ENCODE measurements around the gene MSN. TPM values are rescaled to one million over a fixed set of nuclear protein-coding genes. Genes with fewer than 3 reads are reported as not detected.

Gene MSN
- total and polyA plus RNA-seq, 2 experiments from 2014 or later, result 73.0 to 73.5 TPM

GRCh38 chrX:65723706-65724105 lies 56.3 kb downstream of the MSN start:
- H3K27me3 ChIP-seq, result no peaks in the 10 kb centered on the region
- no peaks in the 10 kb centered on the region for H3K36me3 ChIP-seq (replicated peaks; ENCODE audit: insufficient read depth, low read depth)
- WGBS (ENCODE audit: low lambda C conversion rate, missing lambda C conversion rate), result 64% methylated on average over 2 of the region's 2 CpGs
- DNase-seq (ENCODE audit: low spot score), result no peak
- no peaks in the 10 kb centered on the region for H4K20me1 ChIP-seq (ENCODE audit: insufficient read depth, poor library complexity, severe bottlenecking)
- H3K4me3 ChIP-seq, result no peak overlapping the region
- no peaks in the 10 kb centered on the region for H3K4me1 ChIP-seq (ENCODE audit: insufficient read depth)
- H3K9me3 ChIP-seq (ENCODE audit: low read depth), result no peaks in the 10 kb centered on the region
- no peaks in the 10 kb centered on the region for H3K9me2 ChIP-seq (replicated peaks; ENCODE audit: insufficient read depth)
- H3K27ac ChIP-seq, result peak overlapping the region; percentile 70
- H3K4me2 ChIP-seq, result no peak overlapping the region
- H2AFZ ChIP-seq, result no peak overlapping the region
- no peaks in the 10 kb centered on the region for H3K79me2 ChIP-seq
- no peak for TF ChIP-seq EZH2phosphoT487 (IDR thresholded peaks at IDR 0.05; ENCODE audit: low read depth, severe bottlenecking, unreplicated experiment)
- TF ChIP-seq EZH2 (IDR thresholded peaks at IDR 0.05; ENCODE audit: borderline replicate concordance), result no peak
- TF ChIP-seq CTCF (IDR thresholded peaks at IDR 0.05; ENCODE audit: poor library complexity), result no peak

- no peak for DNase-seq (ENCODE audit: low spot score)
- H3K79me2 ChIP-seq, result no peaks in the 10 kb centered on the region
Observed at GRCh38 chrX:65726715-65727114, 59.3 kb downstream of the MSN start.

GRCh38 chrX:65731684-65732289 lies 64.3 kb downstream of the MSN start:
- no peak overlapping the region for H3K4me2 ChIP-seq
- H3K9me2 ChIP-seq (replicated peaks; ENCODE audit: insufficient read depth), result no peaks in the 10 kb centered on the region
- TF ChIP-seq EZH2 (IDR thresholded peaks at IDR 0.05; ENCODE audit: borderline replicate concordance) (no peak), EZH2phosphoT487 (IDR thresholded peaks at IDR 0.05; ENCODE audit: low read depth, severe bottlenecking, unreplicated experiment) (no peak), CTCF (IDR thresholded peaks at IDR 0.05; ENCODE audit: poor library complexity) (no peak)
- H4K20me1 ChIP-seq (ENCODE audit: insufficient read depth, poor library complexity, severe bottlenecking), result no peaks in the 10 kb centered on the region
- no peaks in the 10 kb centered on the region for H3K4me1 ChIP-seq (ENCODE audit: insufficient read depth)
- no peaks in the 10 kb centered on the region for H3K36me3 ChIP-seq (replicated peaks; ENCODE audit: insufficient read depth, low read depth)
- H3K27me3 ChIP-seq, result no peaks in the 10 kb centered on the region
- no peak overlapping the region for H3K27ac ChIP-seq
- DNase-seq (ENCODE audit: low spot score), result no peak
- WGBS (ENCODE audit: low lambda C conversion rate, missing lambda C conversion rate), result 86% methylated on average over 1 of the region's 1 CpG
- no peak overlapping the region for H3K4me3 ChIP-seq
- no peaks in the 10 kb centered on the region for H3K79me2 ChIP-seq
- no peaks in the 10 kb centered on the region for H3K9me3 ChIP-seq (ENCODE audit: low read depth)
- no peak overlapping the region for H2AFZ ChIP-seq

More at GRCh38 chrX:65726715-65727114, 59.3 kb downstream of the MSN start:
- 79% methylated on average over 1 of the region's 1 CpG for WGBS (ENCODE audit: low lambda C conversion rate, missing lambda C conversion rate)
- Histone ChIP-seq H3K9me2 (replicated peaks; ENCODE audit: insufficient read depth) (no peaks in the 10 kb centered on the region), H3K27me3 (no peaks in the 10 kb centered on the region), H3K4me2 (no peak overlapping the region), H3K4me1 (ENCODE audit: insufficient read depth) (no peaks in the 10 kb centered on the region), H4K20me1 (ENCODE audit: insufficient read depth, poor library complexity, severe bottlenecking) (no peaks in the 10 kb centered on the region), H3K4me3 (no peak overlapping the region), H2AFZ (no peak overlapping the region), H3K27ac (no peak overlapping the region), H3K9me3 (ENCODE audit: low read depth) (no peaks in the 10 kb centered on the region), H3K36me3 (replicated peaks; ENCODE audit: insufficient read depth, low read depth) (no peaks in the 10 kb centered on the region)
- TF ChIP-seq EZH2phosphoT487 (IDR thresholded peaks at IDR 0.05; ENCODE audit: low read depth, severe bottlenecking, unreplicated experiment) (no peak), CTCF (IDR thresholded peaks at IDR 0.05; ENCODE audit: poor library complexity) (no peak), EZH2 (IDR thresholded peaks at IDR 0.05; ENCODE audit: borderline replicate concordance) (no peak)
